Measurements from ENCODE around the gene METTL9.
"Not testable (repeated sequence)": the region's sequence is repeated elsewhere in the genome, so short reads cannot be mapped to it uniquely, and the experiment has no call there.

GRCh38 chr16:21573506-21573905 is 25.9 kb upstream of the METTL9 start:
- TF ChIP-seq CTCF, POLR2A (IDR thresholded peaks at IDR 0.05): not testable (repeated sequence)
